GM06990 (cell line): ENCODE measurements around the gene HSD17B2.
A peak's percentile ranks its signal among the peaks of the same experiment; 100 is the strongest.

ENCODE experiments used
- DNase-seq: peaks from one replicate; pipeline ENCODE4 v3.0.0-alpha.2; 2011; ENCODE audit not compliant: insufficient read length; ENCODE audit errors: extremely low read depth
- H3K27me3 ChIP-seq: replicated peaks from 2 replicates; pipeline ENCODE4 v1.6.0; 2011; ENCODE audit warnings: low read length; ENCODE audit not compliant: control insufficient read depth, insufficient read depth
- H3K36me3 ChIP-seq: 2 replicates; pipeline ENCODE4 v1.5.1; 2011; ENCODE audit warnings: low read length; ENCODE audit not compliant: control insufficient read depth, insufficient read depth
- H3K4me3 ChIP-seq: replicated peaks from 2 replicates; pipeline ENCODE4 v1.5.1; 2011; ENCODE audit warnings: low read depth, mild to moderate bottlenecking, control low read depth, low read length
- TF ChIP-seq, protein P1 (sequence below): IDR thresholded peaks from 2 replicates; pipeline ENCODE4 v1.5.1; 2011; ENCODE audit warnings: low read length, control low read depth, mild to moderate bottlenecking, inconsistent platforms; ENCODE audit not compliant: insufficient read depth, poor library complexity, severe bottlenecking

HSD17B2 gene

DNA sequence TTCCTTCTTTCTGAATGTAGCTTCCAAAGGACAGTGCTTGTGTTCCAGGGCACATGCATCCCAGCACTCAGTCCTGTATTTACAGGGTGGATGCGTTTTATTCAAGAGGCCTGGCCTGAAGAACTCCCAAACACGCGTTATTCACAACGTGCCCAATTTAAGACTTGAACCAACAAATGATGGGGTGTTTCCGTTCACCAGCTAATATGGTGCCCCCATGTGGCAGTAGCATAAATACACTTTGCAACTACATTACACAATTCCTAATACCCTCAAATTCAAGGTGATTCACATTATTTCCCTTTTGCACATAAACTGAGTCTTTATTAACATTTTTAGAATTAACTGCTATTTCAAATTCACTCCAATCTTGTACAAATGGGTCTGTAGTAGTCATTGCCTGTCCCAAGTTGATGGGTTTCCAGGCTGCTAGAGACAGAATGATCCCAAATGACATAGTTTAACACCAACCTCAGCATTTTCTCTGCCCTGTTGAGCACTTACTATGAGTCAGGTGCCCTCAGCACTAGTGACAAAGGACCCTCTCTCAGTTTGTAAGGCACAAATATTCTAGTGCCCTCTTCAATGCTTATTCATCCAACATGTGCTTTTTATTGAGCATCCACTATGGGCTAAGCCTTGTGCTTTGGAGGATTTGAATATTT is 26.9 kb downstream of the HSD17B2 start:
- no peak for DNase-seq
- no peak overlapping the region for H3K4me3 ChIP-seq

DNA sequence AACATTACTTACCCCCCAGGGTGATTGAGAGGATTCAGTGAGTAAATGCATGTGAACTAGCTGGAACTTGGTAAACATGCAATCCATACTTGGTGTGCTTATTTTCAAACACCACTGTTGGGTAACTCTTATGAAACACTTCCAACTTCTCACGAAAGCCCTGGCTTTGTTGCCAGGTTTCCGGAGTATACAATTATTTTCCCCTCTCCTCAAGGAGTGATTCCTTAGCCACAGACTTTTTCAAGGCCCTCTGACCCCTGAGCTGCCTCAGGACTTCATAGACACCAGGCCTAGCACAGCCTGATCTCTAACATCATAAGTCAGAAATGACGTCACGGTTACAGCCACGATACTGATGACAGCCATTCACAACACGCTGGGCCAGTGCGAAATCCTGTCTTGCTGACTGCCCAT is 27.6 kb downstream of the HSD17B2 start:
- Histone ChIP-seq H3K36me3 (no peaks in the 10 kb centered on the region), H3K27me3 (peaks cover 2% of the 10 kb centered on the region; the same call in 1 of the 2 replicates), H3K4me3 (no peak overlapping the region)
- DNase-seq, result no peak
- TF ChIP-seq, protein P1, sequence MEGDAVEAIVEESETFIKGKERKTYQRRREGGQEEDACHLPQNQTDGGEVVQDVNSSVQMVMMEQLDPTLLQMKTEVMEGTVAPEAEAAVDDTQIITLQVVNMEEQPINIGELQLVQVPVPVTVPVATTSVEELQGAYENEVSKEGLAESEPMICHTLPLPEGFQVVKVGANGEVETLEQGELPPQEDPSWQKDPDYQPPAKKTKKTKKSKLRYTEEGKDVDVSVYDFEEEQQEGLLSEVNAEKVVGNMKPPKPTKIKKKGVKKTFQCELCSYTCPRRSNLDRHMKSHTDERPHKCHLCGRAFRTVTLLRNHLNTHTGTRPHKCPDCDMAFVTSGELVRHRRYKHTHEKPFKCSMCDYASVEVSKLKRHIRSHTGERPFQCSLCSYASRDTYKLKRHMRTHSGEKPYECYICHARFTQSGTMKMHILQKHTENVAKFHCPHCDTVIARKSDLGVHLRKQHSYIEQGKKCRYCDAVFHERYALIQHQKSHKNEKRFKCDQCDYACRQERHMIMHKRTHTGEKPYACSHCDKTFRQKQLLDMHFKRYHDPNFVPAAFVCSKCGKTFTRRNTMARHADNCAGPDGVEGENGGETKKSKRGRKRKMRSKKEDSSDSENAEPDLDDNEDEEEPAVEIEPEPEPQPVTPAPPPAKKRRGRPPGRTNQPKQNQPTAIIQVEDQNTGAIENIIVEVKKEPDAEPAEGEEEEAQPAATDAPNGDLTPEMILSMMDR, result no peak

More for the DNA sequence above, 26.9 kb downstream of the HSD17B2 start:
- Histone ChIP-seq H3K27me3 (peaks cover 2% of the 10 kb centered on the region; the same call in 1 of the 2 replicates), H3K36me3 (no peaks in the 10 kb centered on the region)
- TF ChIP-seq, protein P1, result peak; percentile 69

DNA sequence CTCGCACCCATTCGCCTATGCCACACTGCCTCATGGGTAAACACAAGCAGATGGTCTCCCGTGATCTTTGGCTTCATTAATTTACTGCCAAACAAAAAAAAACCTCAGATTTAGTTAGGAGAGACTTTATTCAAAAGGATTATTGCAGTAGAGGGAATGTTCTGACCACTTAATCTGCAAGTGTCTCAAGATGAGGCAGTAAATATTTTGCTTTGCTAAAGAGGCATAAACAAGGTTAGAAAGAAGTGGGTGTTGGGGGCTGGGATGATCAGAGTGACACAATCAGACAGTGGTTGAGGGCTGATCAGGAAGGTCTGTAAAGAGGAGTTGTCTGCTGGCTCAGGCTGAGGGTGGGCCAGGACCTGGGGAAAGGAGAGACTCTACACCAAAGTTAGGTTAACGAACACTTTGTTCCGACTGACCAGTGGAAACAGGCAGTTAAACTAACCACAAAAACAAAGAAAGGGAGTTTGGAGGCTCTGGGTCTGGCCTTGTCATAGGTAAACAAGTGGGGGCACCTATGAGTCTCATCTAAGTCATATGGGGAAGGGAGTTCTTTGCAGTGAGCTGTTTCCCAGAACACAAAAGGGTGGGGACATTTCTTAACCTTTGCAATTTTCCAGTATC is 28.5 kb downstream of the HSD17B2 start:
- no peak for DNase-seq
- TF ChIP-seq, protein P1, result no peak
- no peaks in the 10 kb centered on the region for H3K36me3 ChIP-seq
- H3K27me3 ChIP-seq, result peaks cover 2% of the 10 kb centered on the region; the same call in 1 of the 2 replicates
- no peak overlapping the region for H3K4me3 ChIP-seq

DNA sequence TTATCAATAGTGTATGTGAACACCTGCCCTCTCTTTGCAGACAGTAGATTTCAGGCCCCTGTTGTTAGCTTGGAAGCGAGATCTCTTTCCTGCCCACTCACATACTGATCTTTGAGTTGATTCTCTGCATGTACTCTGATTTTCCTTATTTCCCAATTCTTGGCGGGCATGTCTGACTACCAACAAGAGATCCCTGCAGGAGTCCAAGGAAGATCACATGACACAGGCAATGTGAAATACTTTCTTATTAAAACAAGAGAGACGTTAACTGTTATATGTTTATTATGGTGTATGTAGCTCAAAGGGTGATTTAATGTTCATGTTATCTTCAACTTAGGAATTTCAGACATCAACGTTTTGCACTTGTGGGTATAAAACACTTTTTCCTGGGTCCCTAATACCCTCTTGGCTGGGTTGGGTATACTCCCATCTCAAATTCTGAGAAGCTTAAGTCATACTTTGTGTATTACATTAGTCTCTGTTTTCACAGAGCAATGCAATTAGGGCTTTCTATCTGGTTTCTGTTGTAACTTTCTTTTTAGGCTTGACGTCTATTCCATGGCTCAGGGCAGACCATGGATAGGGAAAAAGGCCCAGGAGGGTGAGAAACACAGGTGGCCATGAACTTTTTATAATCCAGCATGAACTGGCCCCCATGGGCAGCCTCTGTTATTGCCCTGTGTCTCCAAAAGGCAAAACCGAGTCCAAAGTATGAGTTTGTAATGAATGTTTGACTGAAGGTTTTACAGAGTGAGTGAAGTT is 32.2 kb downstream of the HSD17B2 start:
- DNase-seq, result no peak
- H3K36me3 ChIP-seq, result no peaks in the 10 kb centered on the region
- H3K4me3 ChIP-seq, result no peak overlapping the region
- H3K27me3 ChIP-seq, result peaks cover 2% of the 10 kb centered on the region; the same call in 1 of the 2 replicates
- TF ChIP-seq, protein P1, result no peak

DNA sequence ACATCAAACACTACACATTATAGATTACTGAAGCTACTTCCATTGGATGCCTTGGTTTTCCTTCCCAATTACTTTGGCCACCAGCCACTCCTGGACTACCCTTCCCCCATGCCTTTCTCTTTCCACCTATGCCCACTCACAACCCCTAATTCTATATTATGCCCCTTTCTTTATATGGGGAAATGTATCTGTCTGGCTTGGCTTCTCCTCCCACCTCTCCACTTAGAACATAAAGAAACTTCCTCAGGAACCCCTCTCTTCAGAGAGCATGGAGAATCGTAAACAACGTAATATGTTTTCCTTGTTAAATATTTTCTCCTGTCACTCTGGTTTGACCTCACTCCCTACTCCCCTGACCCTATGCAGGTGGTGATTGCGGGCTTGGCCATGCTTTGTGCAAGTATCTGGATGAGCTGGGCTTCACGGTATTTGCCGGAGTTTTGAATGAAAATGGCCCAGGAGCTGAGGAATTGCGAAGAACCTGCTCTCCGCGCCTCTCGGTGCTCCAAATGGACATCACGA is 32.8 kb downstream of the HSD17B2 start:
- H3K36me3 ChIP-seq, result no peaks in the 10 kb centered on the region
- no peak overlapping the region for H3K4me3 ChIP-seq
- DNase-seq, result no peak
- H3K27me3 ChIP-seq, result peaks cover 2% of the 10 kb centered on the region; the same call in 1 of the 2 replicates
- TF ChIP-seq, protein P1, result no peak
